Measurements from ENCODE around the gene COL16A1.

- TF ChIP-seq ZNF670 (tag by site-specific recombination; IDR thresholded peaks at IDR 0.05; ENCODE audit: low read depth) (no peak), ZNF175 (tag by site-specific recombination; IDR thresholded peaks at IDR 0.05) (no peak), ZNF18 (tag by site-specific recombination; IDR thresholded peaks at IDR 0.05) (no peak), YY1 (tag by site-specific recombination; IDR thresholded peaks at IDR 0.05) (no peak), CTCF (tag by site-specific recombination; IDR thresholded peaks at IDR 0.05) (no peak), IKZF3 (tag by site-specific recombination; IDR thresholded peaks at IDR 0.05) (no peak), ZNF274 (IDR thresholded peaks at IDR 0.05; ENCODE audit: low read length) (no peak), ZNF274 (tag by site-specific recombination; IDR thresholded peaks at IDR 0.05; ENCODE audit: borderline replicate concordance) (no peak), ZNF223 (tag by site-specific recombination; IDR thresholded peaks at IDR 0.05) (no peak), ZNF184 (tag by site-specific recombination; IDR thresholded peaks at IDR 0.05) (no peak), ZNF501 (tag by site-specific recombination; IDR thresholded peaks at IDR 0.05) (no peak)
Observed at GRCh38 chr1:31668303-31668883, 35.4 kb downstream of the COL16A1 start.
